Ovary (tissue), 3 donors: ENCODE results near the gene SYNDIG1.

ENCODE experiments used
- EP300 ChIP-seq: sonication (generic); formaldehyde crosslinking; IDR thresholded peaks from one replicate; pipeline ENCODE4 v1.6.1; 2017; ENCODE audit warnings: antibody characterized with exemption
- POLR2A ChIP-seq: fragments of 450-650 bp; IDR thresholded peaks from one replicate; pipeline ENCODE4 v1.6.1; 2017; ENCODE audit warnings: antibody characterized with exemption, mild to moderate bottlenecking, moderate library complexity
- TF ChIP-seq, protein P1 (sequence below), 3 donors: fragments of 450-650 bp in 2 of 3; fragments of 200-600 bp in 1 of 3; IDR thresholded peaks; one replicate each; pipeline versions ENCODE4 v1.5.1 to v1.8.0; 2016 to 2022; ENCODE audit warnings: antibody characterized with exemption in 3 of 3, mild to moderate bottlenecking in 1 of 3
- donor health status: DM: no; HTN: no; CAD: no.

DNA sequence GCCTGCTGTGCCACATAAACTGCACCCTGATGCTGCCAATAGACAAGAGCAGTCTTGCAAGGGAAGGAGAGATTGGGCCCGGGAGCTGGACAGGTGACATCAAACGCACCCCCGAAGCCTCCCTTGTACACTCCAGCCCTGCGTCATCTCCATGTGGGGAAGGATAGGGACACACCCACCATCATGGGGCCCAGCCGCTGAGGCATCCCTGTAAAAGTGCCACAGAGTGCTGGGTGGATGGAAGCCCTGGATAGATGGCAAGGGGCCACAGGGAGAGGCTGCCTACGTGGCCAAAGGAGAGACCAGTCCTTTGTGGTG, 117.1 kb downstream of the SYNDIG1 start:
- TF ChIP-seq, protein P1, sequence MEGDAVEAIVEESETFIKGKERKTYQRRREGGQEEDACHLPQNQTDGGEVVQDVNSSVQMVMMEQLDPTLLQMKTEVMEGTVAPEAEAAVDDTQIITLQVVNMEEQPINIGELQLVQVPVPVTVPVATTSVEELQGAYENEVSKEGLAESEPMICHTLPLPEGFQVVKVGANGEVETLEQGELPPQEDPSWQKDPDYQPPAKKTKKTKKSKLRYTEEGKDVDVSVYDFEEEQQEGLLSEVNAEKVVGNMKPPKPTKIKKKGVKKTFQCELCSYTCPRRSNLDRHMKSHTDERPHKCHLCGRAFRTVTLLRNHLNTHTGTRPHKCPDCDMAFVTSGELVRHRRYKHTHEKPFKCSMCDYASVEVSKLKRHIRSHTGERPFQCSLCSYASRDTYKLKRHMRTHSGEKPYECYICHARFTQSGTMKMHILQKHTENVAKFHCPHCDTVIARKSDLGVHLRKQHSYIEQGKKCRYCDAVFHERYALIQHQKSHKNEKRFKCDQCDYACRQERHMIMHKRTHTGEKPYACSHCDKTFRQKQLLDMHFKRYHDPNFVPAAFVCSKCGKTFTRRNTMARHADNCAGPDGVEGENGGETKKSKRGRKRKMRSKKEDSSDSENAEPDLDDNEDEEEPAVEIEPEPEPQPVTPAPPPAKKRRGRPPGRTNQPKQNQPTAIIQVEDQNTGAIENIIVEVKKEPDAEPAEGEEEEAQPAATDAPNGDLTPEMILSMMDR (IDR thresholded peaks at IDR 0.05), result no peak
- TF ChIP-seq POLR2A, result no peak
- no peak for TF ChIP-seq EP300
